ENCODE data around the gene OPTC.
"Not testable (repeated sequence)": the region's sequence is repeated elsewhere in the genome, so short reads cannot be mapped to it uniquely, and the experiment has no call there.

Gene OPTC

DNA sequence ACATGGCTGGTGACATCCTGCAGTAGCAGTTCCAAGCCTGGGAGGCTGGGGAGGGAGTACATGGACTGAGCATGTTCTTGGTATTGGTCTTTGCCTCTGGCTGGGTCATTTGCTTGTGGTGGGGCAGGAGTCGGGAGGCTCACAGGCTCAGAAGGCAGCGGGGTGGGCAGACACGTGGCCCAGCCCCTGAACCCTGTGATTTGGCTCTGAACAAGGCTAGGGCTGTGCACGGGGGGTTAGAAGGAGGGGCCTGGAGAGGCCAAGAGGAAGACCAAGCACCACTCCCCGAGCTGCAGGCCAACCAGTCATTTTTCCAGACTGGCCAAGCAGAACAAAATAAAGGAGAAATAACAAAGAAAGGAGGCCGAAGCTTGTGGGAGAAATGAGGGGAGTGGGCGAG lies 28.0 kb upstream of the OPTC start:
- no peak for FAIRE-seq

GRCh38 chr1:203466906-203467549 lies 26.9 kb upstream of the OPTC start:
- FAIRE-seq: not testable (repeated sequence)

- FAIRE-seq: no peak
Observed at GRCh38 chr1:203467550-203467921, 26.4 kb upstream of the OPTC start.

- FAIRE-seq: no peak
Observed at GRCh38 chr1:203468326-203468725, 25.6 kb upstream of the OPTC start.

DNA sequence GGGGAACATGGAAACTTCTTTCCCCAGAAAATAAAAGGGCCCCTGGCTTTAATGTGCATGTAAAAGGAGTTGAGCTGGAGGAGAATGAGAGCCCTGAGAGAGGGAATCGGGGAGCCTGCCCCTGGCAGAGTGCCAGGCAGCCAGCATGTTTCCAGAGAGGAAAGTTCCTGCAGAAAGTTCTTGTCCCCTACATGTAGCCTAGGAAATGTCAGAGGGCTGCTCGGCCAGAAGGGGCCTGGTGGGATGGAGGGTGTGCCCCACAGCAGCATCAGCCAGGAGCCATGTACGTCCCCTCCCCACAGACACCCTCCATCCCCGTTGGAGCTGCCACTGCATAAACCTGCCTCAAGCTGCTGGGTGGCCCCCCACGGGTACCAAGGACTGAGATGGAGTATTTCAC lies 23.7 kb upstream of the OPTC start:
- FAIRE-seq: no peak

- no peak for FAIRE-seq
Observed at GRCh38 chr1:203471841-203472240, 22.1 kb upstream of the OPTC start.

- no peak for FAIRE-seq
Observed at GRCh38 chr1:203473281-203473680, 20.7 kb upstream of the OPTC start.

DNA sequence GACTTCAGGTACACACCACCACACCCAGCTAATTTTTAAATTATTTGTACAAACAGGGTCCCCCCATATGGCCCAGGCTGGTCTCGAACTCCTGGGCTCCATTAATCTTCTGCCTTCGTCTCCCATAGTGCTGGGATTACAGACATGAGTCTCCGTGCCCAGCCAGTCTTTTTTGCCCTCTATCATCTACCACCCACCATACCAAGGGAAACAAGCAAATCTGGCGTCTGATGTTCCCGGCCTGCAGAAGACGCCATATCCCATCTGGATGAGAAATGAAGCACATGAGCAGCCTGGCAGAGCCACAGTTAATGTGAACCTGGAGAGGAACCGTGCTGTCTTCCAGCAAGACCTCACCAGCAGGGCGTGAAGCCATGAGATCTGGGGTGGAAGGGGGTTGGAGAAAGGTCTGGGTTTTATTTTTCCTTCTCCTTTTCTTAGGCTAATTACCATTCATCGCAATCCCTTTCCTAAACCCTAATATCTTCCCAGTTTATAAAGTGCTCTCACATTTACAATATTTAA lies 20.1 kb upstream of the OPTC start:
- no peak for FAIRE-seq

- no peak for FAIRE-seq
Observed at GRCh38 chr1:203475012-203475981, 18.7 kb upstream of the OPTC start, which contains the start of gene PRELP. PRELP (plus strand) TSS chr1:203475806; CDS start chr1:203483185, 7,379 bp downstream.

GRCh38 chr1:203476216-203476814 lies 17.6 kb upstream of the OPTC start:
- FAIRE-seq: no peak

DNA sequence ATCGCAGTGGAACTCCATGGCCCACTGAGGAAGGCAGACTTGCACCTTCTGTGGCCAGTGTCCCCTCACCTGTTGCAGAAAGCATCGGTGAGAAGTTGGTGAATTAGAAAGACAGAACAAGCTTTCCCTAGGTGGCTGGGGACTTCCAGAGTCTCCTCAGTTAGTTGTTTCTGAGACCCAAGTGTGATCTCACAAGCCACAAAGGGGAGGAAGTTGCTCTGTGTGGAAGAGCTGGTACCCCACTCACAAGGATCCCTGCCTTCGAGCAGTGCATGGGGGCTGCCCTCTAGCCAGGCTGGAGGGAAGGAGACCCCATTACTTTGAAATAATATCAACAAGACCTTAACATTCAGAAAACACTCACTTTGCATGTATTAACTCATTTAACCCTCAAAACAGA lies 16.2 kb upstream of the OPTC start:
- no peak for FAIRE-seq

- FAIRE-seq: no peak
Observed at GRCh38 chr1:203478231-203478630, 15.7 kb upstream of the OPTC start.

DNA sequence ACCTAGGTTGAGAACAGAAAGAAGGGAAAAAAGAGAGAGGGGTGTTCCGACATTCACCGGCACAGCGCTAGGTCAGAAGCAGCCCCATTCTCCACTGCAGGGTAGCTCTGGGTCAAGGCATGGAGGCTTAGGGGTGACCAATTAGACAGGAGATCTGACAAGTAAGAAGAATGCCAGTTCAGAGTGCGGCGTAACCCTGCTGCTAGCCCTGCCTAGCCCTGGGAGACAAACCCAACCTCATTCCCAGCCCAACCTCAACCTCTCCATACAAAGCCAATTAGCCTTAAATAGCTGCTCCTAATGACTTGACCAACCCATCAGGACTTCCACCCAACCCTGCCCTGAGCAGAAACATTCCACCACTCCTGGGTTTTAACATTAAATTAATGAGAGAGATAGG lies 15.0 kb upstream of the OPTC start:
- FAIRE-seq: no peak

GRCh38 chr1:203479646-203480045 lies 14.3 kb upstream of the OPTC start:
- no peak for FAIRE-seq

DNA sequence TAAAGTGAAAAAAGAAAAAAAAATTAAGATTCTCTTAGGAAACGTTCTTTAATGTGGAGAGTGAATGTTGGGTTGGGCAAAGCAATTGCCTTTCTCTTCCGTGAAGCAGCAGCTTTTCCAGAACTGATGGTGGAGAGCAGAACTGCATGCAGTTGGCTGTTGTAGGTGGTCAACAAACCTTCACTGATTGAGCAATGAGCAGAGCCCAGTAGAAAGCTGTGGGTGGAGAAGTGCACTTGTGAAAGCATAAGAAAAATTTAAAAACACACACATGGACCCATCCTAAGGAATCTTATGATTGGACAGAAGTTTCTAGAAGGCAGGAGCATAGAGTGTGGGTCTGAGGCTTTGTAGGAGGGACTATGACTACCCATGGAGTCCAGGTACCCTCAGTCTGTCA lies 13.9 kb upstream of the OPTC start:
- FAIRE-seq: no peak

- FAIRE-seq: no peak
Observed at GRCh38 chr1:203480525-203481084, 13.3 kb upstream of the OPTC start.

DNA sequence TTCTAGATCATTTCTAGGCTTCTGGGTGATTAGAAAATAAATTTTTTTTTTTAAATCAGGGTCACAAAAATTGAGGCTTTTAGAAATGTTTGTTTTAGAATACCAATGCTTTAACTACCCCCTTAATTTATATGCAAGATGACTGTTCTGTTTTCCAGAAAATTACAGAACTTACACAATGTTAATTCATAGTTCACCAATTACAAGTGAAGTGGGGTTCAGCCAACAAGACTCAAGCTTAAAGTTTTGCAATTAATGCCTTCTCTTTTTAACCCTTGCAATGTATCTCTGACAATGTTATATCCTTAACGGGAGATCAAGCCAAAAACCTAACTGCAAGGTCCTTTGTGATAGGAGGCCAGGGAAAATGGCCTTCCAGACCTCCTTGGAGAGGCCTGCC lies 12.8 kb upstream of the OPTC start:
- FAIRE-seq: no peak

DNA sequence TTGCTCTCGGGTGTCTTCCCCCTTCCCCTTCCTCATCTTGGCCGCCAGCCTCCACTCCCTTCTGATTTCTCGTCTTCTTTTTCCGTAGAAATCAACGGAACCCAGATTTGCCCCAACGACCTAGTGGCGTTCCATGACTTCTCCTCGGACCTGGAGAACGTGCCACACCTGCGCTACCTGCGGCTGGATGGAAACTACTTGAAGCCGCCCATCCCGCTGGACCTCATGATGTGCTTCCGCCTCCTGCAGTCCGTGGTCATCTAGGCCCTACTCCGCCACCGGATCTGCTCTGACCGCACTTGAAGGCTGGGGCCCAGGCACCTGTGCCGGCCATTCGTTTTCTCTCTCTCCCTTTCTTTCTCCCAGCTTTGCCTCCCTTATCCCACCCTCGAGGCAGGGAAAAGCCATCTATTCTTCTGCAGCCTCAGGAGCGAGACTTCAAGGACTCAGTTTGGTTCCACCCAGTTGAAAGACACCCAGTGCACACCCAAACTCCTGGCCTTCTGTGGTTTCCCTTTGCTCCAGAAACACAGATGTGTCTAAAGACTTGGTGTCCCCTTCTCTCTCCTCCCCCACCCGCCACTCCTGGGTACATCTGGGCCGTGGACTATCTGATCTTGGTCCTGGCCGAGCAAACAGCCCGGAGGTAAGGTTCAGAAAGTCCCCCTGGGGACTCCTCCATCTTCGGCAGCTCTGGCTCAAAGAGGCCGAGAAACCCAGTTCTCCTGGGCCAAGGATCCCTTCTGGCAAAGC lies 7.2 kb upstream of the OPTC start:
- no peak for FAIRE-seq

DNA sequence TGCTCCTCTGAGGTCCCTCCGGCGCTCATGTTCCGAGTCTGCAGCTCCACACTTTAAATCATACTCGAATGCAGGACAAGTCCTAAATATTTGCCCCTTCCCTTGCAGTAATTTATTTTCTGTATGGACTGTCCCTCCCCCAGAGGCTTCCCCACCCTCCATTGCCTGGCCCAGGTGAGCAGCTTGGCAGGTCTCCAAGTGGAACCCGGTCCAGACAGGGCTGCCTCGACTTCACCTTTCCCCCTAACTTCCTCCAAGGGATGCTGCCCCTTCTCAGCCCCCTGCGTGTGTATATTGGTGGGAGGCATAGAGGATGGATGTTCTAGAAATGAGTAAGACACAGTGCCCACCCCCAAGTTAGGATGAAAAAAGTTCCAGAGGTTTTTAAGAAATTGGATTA lies 5.4 kb upstream of the OPTC start:
- no peak for FAIRE-seq

- FAIRE-seq: no peak
Observed at GRCh38 chr1:203490607-203491006, 3.3 kb upstream of the OPTC start.

GRCh38 chr1:203491664-203492063 lies 2.3 kb upstream of the OPTC start:
- no peak for FAIRE-seq

GRCh38 chr1:203492082-203492747 lies 1.7 kb upstream of the OPTC start:
- no peak for FAIRE-seq

All from A204.1 (cell line).